HG02840 (cell line): ENCODE measurements around the gene RALGPS1.
"Not testable (repeated sequence)": the region's sequence is repeated elsewhere in the genome, so short reads cannot be mapped to it uniquely, and the experiment has no call there.

ENCODE experiments used
- ATAC-seq: cut with Tn5 transposase; IDR thresholded peaks from one replicate; pipeline ENCODE4 v1.9.1; 2021; ENCODE audit warnings: mild to moderate bottlenecking, moderate library complexity, moderate number of reproducible peaks; ENCODE audit not compliant: unreplicated experiment, low FRiP score

RALGPS1 gene

GRCh38 chr9:127015921-127016512 is 101.4 kb downstream of the RALGPS1 start:
- no peak for ATAC-seq

GRCh38 chr9:127017979-127018378 is 103.4 kb downstream of the RALGPS1 start:
- not testable (repeated sequence) for ATAC-seq

- no peak for ATAC-seq
Measured at GRCh38 chr9:127018935-127019334, 104.4 kb downstream of the RALGPS1 start.

GRCh38 chr9:127020036-127020801 is 105.6 kb downstream of the RALGPS1 start:
- ATAC-seq: no peak

GRCh38 chr9:127020802-127021078 is 106.2 kb downstream of the RALGPS1 start:
- ATAC-seq: no peak

- ATAC-seq: no peak
Measured at GRCh38 chr9:127021664-127022363, 107.2 kb downstream of the RALGPS1 start.

- no peak for ATAC-seq
Measured at GRCh38 chr9:127022913-127023660, 108.5 kb downstream of the RALGPS1 start.

GRCh38 chr9:127025042-127025441 is 110.5 kb downstream of the RALGPS1 start:
- no peak for ATAC-seq

GRCh38 chr9:127027694-127028093 is 113.1 kb downstream of the RALGPS1 start:
- ATAC-seq: no peak

GRCh38 chr9:127029548-127029947 is 115.0 kb downstream of the RALGPS1 start:
- no peak for ATAC-seq

GRCh38 chr9:127030814-127031740 is 116.5 kb downstream of the RALGPS1 start:
- ATAC-seq: no peak

GRCh38 chr9:127032256-127032655 is 117.7 kb downstream of the RALGPS1 start:
- ATAC-seq: no peak

- ATAC-seq: no peak
Measured at GRCh38 chr9:127033061-127033460, 118.5 kb downstream of the RALGPS1 start.

- ATAC-seq: no peak
Measured at GRCh38 chr9:127033789-127034188, 119.2 kb downstream of the RALGPS1 start.

- ATAC-seq: no peak
Measured at GRCh38 chr9:127034691-127035090, 120.1 kb downstream of the RALGPS1 start.

- ATAC-seq: no peak
Measured at GRCh38 chr9:127035423-127035822, 120.8 kb downstream of the RALGPS1 start.

GRCh38 chr9:127035948-127036347 is 121.4 kb downstream of the RALGPS1 start:
- no peak for ATAC-seq

- no peak for ATAC-seq
Measured at GRCh38 chr9:127036437-127036836, 121.9 kb downstream of the RALGPS1 start.

GRCh38 chr9:127038531-127038930 is 123.9 kb downstream of the RALGPS1 start:
- ATAC-seq: no peak

- ATAC-seq: no peak
Measured at GRCh38 chr9:127039492-127039891, 124.9 kb downstream of the RALGPS1 start.
